K562 (cell line): ENCODE measurements around the gene FKBP11.

ENCODE experiments used
- ARID1B ChIP-seq: fragments of 450-650 bp; IDR thresholded peaks from 2 replicates; pipeline ENCODE4 v1.6.1; 2016; ENCODE audit warnings: antibody characterized with exemption, mild to moderate bottlenecking, inconsistent platforms
- CBX1 ChIP-seq: sonication (generic); IDR thresholded peaks from 2 replicates; pipeline ENCODE4 v1.6.1; 2016; ENCODE audit warnings: antibody characterized with exemption, low read depth, mild to moderate bottlenecking
- GATA2 ChIP-seq: sonication (generic); formaldehyde crosslinking; IDR thresholded peaks from 2 replicates; pipeline ENCODE4 v1.4.0; 2020; ENCODE audit warnings: mild to moderate bottlenecking, missing genetic modification reagents
- NONO ChIP-seq, 2 experiments: fragments of 200-400 bp in 1 of 2; fragments of 450-650 bp in 1 of 2; formaldehyde crosslinking in 1 of 2; IDR thresholded peaks; 2 replicates each; pipeline ENCODE4 v1.6.1; 2017; ENCODE audit warnings: low read depth in 2 of 2, mild to moderate bottlenecking in 2 of 2, moderate library complexity in 2 of 2, low read length in 1 of 2
- NRF1 ChIP-seq, 2 experiments: fragments of 450-650 bp; IDR thresholded peaks in 1 of 2; conservative IDR thresholded peaks in 1 of 2; 2 replicates each; pipeline ENCODE4 v1.6.1; 2014; ENCODE audit warnings: mild to moderate bottlenecking in 2 of 2
- POLR2AphosphoS5 ChIP-seq: IDR thresholded peaks from 2 replicates; pipeline ENCODE4 v1.6.1; 2011; ENCODE audit warnings: mild to moderate bottlenecking, low read depth, low read length, moderate library complexity; ENCODE audit not compliant: control insufficient read depth, insufficient read depth
- RAD51 ChIP-seq: fragments of 450-650 bp; IDR thresholded peaks from 2 replicates; pipeline ENCODE4 v1.7.1; 2016; ENCODE audit warnings: low read depth, mild to moderate bottlenecking, borderline replicate concordance
- ZFP30 ChIP-seq: fragments of 250-450 bp; sonication (Bioruptor Pico); IDR thresholded peaks from 2 replicates; pipeline ENCODE4 v1.8.0; 2022; ENCODE audit warnings: moderate library complexity, mild to moderate bottlenecking, inconsistent platforms, borderline replicate concordance
- ZNF239 ChIP-seq: fragments of 250-450 bp; sonication (Bioruptor Pico); IDR thresholded peaks from 2 replicates; pipeline ENCODE4 v1.4.0; 2020; ENCODE audit warnings: mild to moderate bottlenecking
- ZNF707 ChIP-seq: fragments of 250-450 bp; sonication (Bioruptor Pico); conservative IDR thresholded peaks from 2 replicates; pipeline ENCODE4 v1.8.0; 2022; ENCODE audit warnings: inconsistent platforms, mild to moderate bottlenecking, moderate library complexity
- ZNF75A ChIP-seq: fragments of 450-650 bp; formaldehyde crosslinking; IDR thresholded peaks from 2 replicates; pipeline ENCODE4 v1.4.0; 2020; ENCODE audit warnings: mild to moderate bottlenecking
- TF ChIP-seq, protein P1 (sequence below), 2 experiments: fragments of 450-650 bp; formaldehyde crosslinking in 1 of 2; IDR thresholded peaks; 2 replicates each; pipeline versions ENCODE4 v1.4.0 to v1.6.1; 2014 to 2020; ENCODE audit warnings: mild to moderate bottlenecking in 2 of 2, borderline replicate concordance in 1 of 2, low read depth in 1 of 2
- TF ChIP-seq, protein P2 (sequence below), 3 experiments: IDR thresholded peaks in 2 of 3; conservative IDR thresholded peaks in 1 of 3; 2 replicates each; pipeline ENCODE4 v1.5.1; 2011 to 2012; ENCODE audit warnings: low read length in 3 of 3, mild to moderate bottlenecking in 3 of 3, control low read depth in 2 of 3, improper control_type of control experiment in 1 of 3, inconsistent platforms in 1 of 3, low read depth in 1 of 3, mixed read lengths in 1 of 3, moderate library complexity in 1 of 3; ENCODE audit not compliant: insufficient read depth in 2 of 3

DNA sequence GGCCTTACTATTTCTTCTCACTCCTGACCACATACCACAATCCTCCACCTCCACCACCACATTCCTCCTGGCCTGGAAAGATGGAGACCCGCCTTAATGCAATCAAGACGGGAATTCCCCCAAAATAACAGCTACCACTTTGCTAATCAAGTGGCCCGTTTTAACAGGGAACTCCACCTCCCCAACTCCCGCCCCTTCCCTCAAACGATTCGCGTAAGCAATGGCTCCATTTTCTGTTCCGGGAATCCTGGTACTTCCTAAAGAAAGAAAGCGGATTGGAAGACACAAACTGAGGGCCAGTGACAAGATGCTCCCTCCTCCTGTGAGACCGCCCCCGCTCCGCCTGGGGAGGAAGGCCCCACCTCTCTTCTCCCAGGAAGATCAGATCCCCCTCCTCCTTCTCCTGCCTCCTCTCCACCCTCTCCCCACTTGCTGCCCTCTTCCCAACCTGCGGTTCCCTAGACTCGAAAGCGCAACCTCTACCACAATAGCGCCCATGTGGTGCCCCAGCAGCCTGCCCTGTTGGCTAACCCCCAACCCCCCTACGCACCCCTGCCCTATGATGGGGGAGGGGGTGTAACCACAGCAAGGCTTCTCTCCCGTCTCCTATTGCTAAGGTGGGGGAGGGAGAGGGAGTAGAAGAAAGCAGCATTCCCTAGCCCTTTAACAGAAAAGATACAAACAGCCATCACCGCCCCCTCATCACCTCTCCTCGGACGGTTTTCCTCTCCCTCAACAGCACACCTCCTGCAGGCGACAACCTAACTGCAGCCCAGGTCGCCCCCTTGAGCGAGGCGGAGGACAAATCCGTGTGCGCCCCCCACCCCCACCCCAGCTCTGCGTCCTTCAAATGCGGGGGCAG lies 31.2 kb upstream of the FKBP11 start:
- TF ChIP-seq NONO (IDR thresholded peaks at IDR 0.05; ENCODE audit: low read depth in 2 of 2, low read length in 1 of 2) (no peak), CBX1 (no peak), ZNF75A (no peak), ZNF707 (CRISPR knock-in tag) (no peak), ARID1B (no peak; the same call in 1 of the 2 replicates), ZNF239 (CRISPR knock-in tag) (no peak), ZFP30 (CRISPR knock-in tag) (no peak), RAD51 (no peak), POLR2AphosphoS5 (no peak; the same call in 1 of the 2 replicates), GATA2 (CRISPR knock-in tag) (no peak), NRF1 (conservative IDR thresholded peaks at IDR 0.05 in 1 of 2, IDR thresholded peaks at IDR 0.05 in 1 of 2) (0 out of 4 replicates have a peak, but pooled peaks have one; percentile 8 to 11)
- TF ChIP-seq, protein P1, sequence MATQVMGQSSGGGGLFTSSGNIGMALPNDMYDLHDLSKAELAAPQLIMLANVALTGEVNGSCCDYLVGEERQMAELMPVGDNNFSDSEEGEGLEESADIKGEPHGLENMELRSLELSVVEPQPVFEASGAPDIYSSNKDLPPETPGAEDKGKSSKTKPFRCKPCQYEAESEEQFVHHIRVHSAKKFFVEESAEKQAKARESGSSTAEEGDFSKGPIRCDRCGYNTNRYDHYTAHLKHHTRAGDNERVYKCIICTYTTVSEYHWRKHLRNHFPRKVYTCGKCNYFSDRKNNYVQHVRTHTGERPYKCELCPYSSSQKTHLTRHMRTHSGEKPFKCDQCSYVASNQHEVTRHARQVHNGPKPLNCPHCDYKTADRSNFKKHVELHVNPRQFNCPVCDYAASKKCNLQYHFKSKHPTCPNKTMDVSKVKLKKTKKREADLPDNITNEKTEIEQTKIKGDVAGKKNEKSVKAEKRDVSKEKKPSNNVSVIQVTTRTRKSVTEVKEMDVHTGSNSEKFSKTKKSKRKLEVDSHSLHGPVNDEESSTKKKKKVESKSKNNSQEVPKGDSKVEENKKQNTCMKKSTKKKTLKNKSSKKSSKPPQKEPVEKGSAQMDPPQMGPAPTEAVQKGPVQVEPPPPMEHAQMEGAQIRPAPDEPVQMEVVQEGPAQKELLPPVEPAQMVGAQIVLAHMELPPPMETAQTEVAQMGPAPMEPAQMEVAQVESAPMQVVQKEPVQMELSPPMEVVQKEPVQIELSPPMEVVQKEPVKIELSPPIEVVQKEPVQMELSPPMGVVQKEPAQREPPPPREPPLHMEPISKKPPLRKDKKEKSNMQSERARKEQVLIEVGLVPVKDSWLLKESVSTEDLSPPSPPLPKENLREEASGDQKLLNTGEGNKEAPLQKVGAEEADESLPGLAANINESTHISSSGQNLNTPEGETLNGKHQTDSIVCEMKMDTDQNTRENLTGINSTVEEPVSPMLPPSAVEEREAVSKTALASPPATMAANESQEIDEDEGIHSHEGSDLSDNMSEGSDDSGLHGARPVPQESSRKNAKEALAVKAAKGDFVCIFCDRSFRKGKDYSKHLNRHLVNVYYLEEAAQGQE (IDR thresholded peaks at IDR 0.05; ENCODE audit: borderline replicate concordance): no peak
- TF ChIP-seq, protein P1 (CRISPR knock-in tag; IDR thresholded peaks at IDR 0.05; ENCODE audit: low read depth): no peak
- TF ChIP-seq, protein P2, sequence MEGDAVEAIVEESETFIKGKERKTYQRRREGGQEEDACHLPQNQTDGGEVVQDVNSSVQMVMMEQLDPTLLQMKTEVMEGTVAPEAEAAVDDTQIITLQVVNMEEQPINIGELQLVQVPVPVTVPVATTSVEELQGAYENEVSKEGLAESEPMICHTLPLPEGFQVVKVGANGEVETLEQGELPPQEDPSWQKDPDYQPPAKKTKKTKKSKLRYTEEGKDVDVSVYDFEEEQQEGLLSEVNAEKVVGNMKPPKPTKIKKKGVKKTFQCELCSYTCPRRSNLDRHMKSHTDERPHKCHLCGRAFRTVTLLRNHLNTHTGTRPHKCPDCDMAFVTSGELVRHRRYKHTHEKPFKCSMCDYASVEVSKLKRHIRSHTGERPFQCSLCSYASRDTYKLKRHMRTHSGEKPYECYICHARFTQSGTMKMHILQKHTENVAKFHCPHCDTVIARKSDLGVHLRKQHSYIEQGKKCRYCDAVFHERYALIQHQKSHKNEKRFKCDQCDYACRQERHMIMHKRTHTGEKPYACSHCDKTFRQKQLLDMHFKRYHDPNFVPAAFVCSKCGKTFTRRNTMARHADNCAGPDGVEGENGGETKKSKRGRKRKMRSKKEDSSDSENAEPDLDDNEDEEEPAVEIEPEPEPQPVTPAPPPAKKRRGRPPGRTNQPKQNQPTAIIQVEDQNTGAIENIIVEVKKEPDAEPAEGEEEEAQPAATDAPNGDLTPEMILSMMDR (IDR thresholded peaks at IDR 0.05 in 2 of 3, conservative IDR thresholded peaks at IDR 0.05 in 1 of 3; ENCODE audit: insufficient read depth in 2 of 3, low read depth in 1 of 3, low read length in 3 of 3): peak in 2 of 3 experiments; percentile 1 to 58; a peak in 2 of 6 replicates
